ENCODE measurements around the gene LIPC. TPM values are rescaled to one million over a fixed set of nuclear protein-coding genes. Genes with fewer than 3 reads are reported as not detected.

Gene LIPC
- total RNA-seq, 2 donors from 2014 or later: 0.52 to 0.59 TPM

DNA sequence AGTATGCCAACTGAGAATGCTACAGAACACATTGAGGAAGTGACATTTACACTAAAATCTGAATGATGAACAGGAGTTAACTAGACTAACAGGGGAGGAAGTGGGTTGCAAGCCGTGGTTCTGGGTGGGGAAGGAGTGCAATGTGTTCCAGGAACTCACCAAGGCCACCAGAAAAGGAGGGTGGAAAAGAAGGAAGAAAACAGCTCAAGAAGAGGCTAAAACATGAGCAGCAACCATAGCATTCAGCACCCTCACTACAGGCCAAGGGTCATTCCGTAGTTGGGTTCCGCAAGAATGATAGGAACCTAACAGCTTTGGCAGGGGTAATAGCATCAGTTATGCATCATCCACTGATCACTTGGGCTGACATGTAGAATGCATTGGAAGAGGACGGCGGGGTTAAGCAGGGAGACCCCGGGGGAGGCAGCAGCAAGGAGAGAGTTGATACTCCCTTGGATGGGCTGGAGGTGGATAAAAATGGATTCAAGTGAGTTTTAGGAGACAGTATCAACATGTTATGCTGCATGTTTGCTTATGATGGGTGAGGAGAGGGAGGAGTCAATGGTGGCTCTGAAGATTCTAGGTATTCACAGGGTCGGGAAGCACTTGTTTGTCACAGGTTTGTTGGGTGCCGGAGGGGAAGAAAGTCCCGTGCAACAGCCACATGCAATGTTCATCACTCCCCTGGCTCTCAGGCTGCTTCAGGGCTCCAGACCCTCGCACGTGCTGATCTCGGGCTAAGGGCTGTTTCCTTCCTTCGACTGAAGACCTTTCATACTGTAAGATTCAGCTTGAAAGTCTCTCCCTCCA, 53.2 kb downstream of the LIPC start:
- Histone ChIP-seq H3K9me3 (peaks cover 0 to 12% of the 10 kb centered on the region in 2 donors), H3K4me1 (peaks cover 0 to 20% of the 10 kb centered on the region in 2 donors), H3K27ac (no peak overlapping the region), H3K36me3 (no peaks in the 10 kb centered on the region), H3K27me3 (no peaks in the 10 kb centered on the region), H3K4me3 (no peak overlapping the region)
- TF ChIP-seq, protein P1, sequence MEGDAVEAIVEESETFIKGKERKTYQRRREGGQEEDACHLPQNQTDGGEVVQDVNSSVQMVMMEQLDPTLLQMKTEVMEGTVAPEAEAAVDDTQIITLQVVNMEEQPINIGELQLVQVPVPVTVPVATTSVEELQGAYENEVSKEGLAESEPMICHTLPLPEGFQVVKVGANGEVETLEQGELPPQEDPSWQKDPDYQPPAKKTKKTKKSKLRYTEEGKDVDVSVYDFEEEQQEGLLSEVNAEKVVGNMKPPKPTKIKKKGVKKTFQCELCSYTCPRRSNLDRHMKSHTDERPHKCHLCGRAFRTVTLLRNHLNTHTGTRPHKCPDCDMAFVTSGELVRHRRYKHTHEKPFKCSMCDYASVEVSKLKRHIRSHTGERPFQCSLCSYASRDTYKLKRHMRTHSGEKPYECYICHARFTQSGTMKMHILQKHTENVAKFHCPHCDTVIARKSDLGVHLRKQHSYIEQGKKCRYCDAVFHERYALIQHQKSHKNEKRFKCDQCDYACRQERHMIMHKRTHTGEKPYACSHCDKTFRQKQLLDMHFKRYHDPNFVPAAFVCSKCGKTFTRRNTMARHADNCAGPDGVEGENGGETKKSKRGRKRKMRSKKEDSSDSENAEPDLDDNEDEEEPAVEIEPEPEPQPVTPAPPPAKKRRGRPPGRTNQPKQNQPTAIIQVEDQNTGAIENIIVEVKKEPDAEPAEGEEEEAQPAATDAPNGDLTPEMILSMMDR (IDR thresholded peaks at IDR 0.05): no peak
- no peak for DNase-seq (ENCODE audit: low spot score)

DNA sequence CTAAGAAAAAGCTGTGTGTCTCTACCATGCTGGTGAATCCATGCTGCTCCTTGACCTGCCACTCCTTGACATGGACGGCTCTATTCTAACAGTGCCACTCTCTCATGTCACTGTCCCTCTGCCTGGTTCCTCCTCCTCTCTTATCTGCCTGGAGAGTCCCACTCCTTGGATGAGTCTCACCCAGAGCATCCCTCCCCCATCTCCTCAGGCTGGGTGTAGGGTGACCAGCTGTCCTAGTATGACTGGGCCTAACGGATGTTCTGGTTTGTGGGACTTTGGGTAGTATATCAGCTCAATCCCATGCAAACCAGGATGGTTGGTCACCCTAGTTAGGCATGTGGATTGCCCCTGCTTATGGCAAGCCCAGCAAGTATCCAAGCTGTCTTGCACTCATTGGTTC, 54.3 kb downstream of the LIPC start:
- TF ChIP-seq, protein P1 (IDR thresholded peaks at IDR 0.05): no peak
- no peak for DNase-seq (ENCODE audit: low spot score)

GRCh38 chr15:58486564-58486963, 54.8 kb downstream of the LIPC start:
- peaks cover 0 to 12% of the 10 kb centered on the region in 2 donors for H3K9me3 ChIP-seq
- no peak overlapping the region for H3K27ac ChIP-seq
- H3K4me3 ChIP-seq: no peak overlapping the region
- no peak for DNase-seq (ENCODE audit: low spot score)
- H3K36me3 ChIP-seq: no peaks in the 10 kb centered on the region
- peaks cover 0 to 20% of the 10 kb centered on the region in 2 donors for H3K4me1 ChIP-seq
- TF ChIP-seq, protein P1 (IDR thresholded peaks at IDR 0.05): no peak
- no peaks in the 10 kb centered on the region for H3K27me3 ChIP-seq

More for the DNA sequence above, 54.3 kb downstream of the LIPC start:
- Histone ChIP-seq H3K27me3 (no peaks in the 10 kb centered on the region), H3K27ac (no peak overlapping the region), H3K9me3 (peaks cover 0 to 12% of the 10 kb centered on the region in 2 donors), H3K36me3 (no peaks in the 10 kb centered on the region), H3K4me1 (peaks cover 0 to 20% of the 10 kb centered on the region in 2 donors), H3K4me3 (no peak overlapping the region)

GRCh38 chr15:58487041-58487723, 55.4 kb downstream of the LIPC start:
- H3K27me3 ChIP-seq: no peaks in the 10 kb centered on the region
- peaks cover 0 to 12% of the 10 kb centered on the region in 2 donors for H3K9me3 ChIP-seq
- TF ChIP-seq, protein P1 (IDR thresholded peaks at IDR 0.05): no peak
- H3K4me3 ChIP-seq: no peak overlapping the region
- no peak overlapping the region for H3K27ac ChIP-seq
- H3K36me3 ChIP-seq: no peaks in the 10 kb centered on the region
- no peak for DNase-seq (ENCODE audit: low spot score)
- H3K4me1 ChIP-seq: peaks cover 0 to 20% of the 10 kb centered on the region in 2 donors

DNA sequence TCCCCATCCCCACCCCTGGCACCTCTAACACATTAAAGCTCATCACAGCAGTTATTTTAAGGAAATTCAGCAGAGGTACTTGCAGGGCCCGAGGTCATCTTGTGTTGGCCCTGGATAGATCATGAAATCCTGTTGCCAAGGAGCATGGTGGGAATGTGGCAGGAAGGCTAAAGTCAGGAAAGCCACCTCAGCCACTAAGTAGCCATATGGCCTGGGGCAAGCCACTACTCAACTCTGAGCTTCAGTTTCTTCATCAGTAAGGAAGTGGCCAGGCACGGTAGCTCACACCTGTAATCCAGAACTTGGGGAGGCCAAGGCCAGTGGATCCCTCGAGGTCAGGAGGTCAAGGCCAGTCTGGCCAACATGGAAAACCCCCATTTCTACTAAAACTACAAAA, 55.9 kb downstream of the LIPC start:
- peaks cover 0 to 12% of the 10 kb centered on the region in 2 donors for H3K9me3 ChIP-seq
- peaks cover 0 to 20% of the 10 kb centered on the region in 2 donors for H3K4me1 ChIP-seq
- no peaks in the 10 kb centered on the region for H3K27me3 ChIP-seq
- no peak overlapping the region for H3K27ac ChIP-seq
- no peak for DNase-seq (ENCODE audit: low spot score)
- H3K36me3 ChIP-seq: no peaks in the 10 kb centered on the region
- TF ChIP-seq, protein P1 (IDR thresholded peaks at IDR 0.05): no peak
- H3K4me3 ChIP-seq: no peak overlapping the region

Measured in right atrium auricular region (tissue), 2 donors.